ENCODE measurements around the gene TXLNG.
"Not testable (repeated sequence)": the region's sequence is repeated elsewhere in the genome, so short reads cannot be mapped to it uniquely, and the experiment has no call there.

The TXLNG gene

GRCh38 chrX:16855363-16856075 lies 69.3 kb downstream of the TXLNG start:
- peaks cover 9% of the 10 kb centered on the region in 2 donors for H3K4me1 Mint-ChIP-seq (ENCODE audit: low read depth in 2 of 2)
- DNase-seq (no peak), ATAC-seq (replicated peaks) (no peak)
- H3K4me3 Mint-ChIP-seq, result no peak overlapping the region
- H3K9me3 Mint-ChIP-seq, result no peaks in the 10 kb centered on the region
- peaks cover 62% of the 10 kb centered on the region for H3K36me3 Mint-ChIP-seq (ENCODE audit: insufficient read depth)
- H3K27me3 Mint-ChIP-seq, result no peaks in the 10 kb centered on the region
- peak overlapping the region in 1 of 2 donors; percentile 25 for H3K27ac Mint-ChIP-seq

GRCh38 chrX:16856076-16856404 lies 69.8 kb downstream of the TXLNG start:
- not testable (repeated sequence) for H3K9me3 Mint-ChIP-seq; ATAC-seq (replicated peaks); H3K4me1 Mint-ChIP-seq (ENCODE audit: low read depth in 2 of 2); DNase-seq; H3K27me3 Mint-ChIP-seq
- Mint-ChIP-seq H3K27ac (peak overlapping the region in 1 of 2 donors; percentile 25), H3K4me3 (peak overlapping the region in 1 of 2 donors; percentile 13), H3K36me3 (ENCODE audit: insufficient read depth) (peaks cover 60% of the 10 kb centered on the region)

- H3K4me3 Mint-ChIP-seq, result no peak overlapping the region
- no peaks in the 10 kb centered on the region for H3K27me3 Mint-ChIP-seq
- DNase-seq (no peak), ATAC-seq (replicated peaks) (no peak)
- H3K27ac Mint-ChIP-seq, result no peak overlapping the region
- peaks cover 58% of the 10 kb centered on the region for H3K36me3 Mint-ChIP-seq (ENCODE audit: insufficient read depth)
- peaks cover 9% of the 10 kb centered on the region in 2 donors for H3K4me1 Mint-ChIP-seq (ENCODE audit: low read depth in 2 of 2)
- no peaks in the 10 kb centered on the region for H3K9me3 Mint-ChIP-seq
Observed at GRCh38 chrX:16856744-16857143, 70.5 kb downstream of the TXLNG start.

GRCh38 chrX:16862829-16863228 lies 76.6 kb downstream of the TXLNG start:
- Mint-ChIP-seq H3K27ac (no peak overlapping the region), H3K36me3 (ENCODE audit: insufficient read depth) (peaks cover 43% of the 10 kb centered on the region)
- no peak for DNase-seq

GRCh38 chrX:16867947-16868346 lies 81.7 kb downstream of the TXLNG start:
- H3K36me3 Mint-ChIP-seq (ENCODE audit: insufficient read depth), result peaks cover 20% of the 10 kb centered on the region
- no peak overlapping the region for H3K27ac Mint-ChIP-seq
- peaks cover 18 to 22% of the 10 kb centered on the region in 2 donors for H3K4me1 Mint-ChIP-seq (ENCODE audit: low read depth in 2 of 2)

More at GRCh38 chrX:16862829-16863228, 76.6 kb downstream of the TXLNG start:
- Mint-ChIP-seq H3K9me3 (no peaks in the 10 kb centered on the region), H3K4me3 (no peak overlapping the region), H3K4me1 (ENCODE audit: low read depth in 2 of 2) (peaks cover 16% of the 10 kb centered on the region in 2 donors), H3K27me3 (no peaks in the 10 kb centered on the region)
- no peak for ATAC-seq (replicated peaks)

GRCh38 chrX:16868920-16869319 lies 82.7 kb downstream of the TXLNG start:
- ATAC-seq (replicated peaks) (no peak), DNase-seq (no peak)
- H3K36me3 Mint-ChIP-seq (ENCODE audit: insufficient read depth), result peaks cover 13% of the 10 kb centered on the region
- H3K27ac Mint-ChIP-seq, result peak overlapping the region; percentile 62 to 87
- peaks cover 13 to 22% of the 10 kb centered on the region in 2 donors for H3K4me1 Mint-ChIP-seq (ENCODE audit: low read depth in 2 of 2)
- H3K27me3 Mint-ChIP-seq, result no peaks in the 10 kb centered on the region
- H3K4me3 Mint-ChIP-seq, result peak overlapping the region; percentile 79 to 87
- H3K9me3 Mint-ChIP-seq, result no peaks in the 10 kb centered on the region

More at GRCh38 chrX:16867947-16868346, 81.7 kb downstream of the TXLNG start:
- no peaks in the 10 kb centered on the region for H3K9me3 Mint-ChIP-seq
- no peak for ATAC-seq (replicated peaks)
- H3K4me3 Mint-ChIP-seq, result peak overlapping the region; percentile 12 to 87
- no peaks in the 10 kb centered on the region for H3K27me3 Mint-ChIP-seq
- no peak for DNase-seq

GRCh38 chrX:16869393-16870094 lies 83.3 kb downstream of the TXLNG start:
- DNase-seq, result peak; percentile 17 to 42 (median 38)

GRCh38 chrX:16870095-16870861 lies 84.0 kb downstream of the TXLNG start, which contains the start of gene RBBP7:
TSS of gene RBBP7 (minus strand) at chrX:16870362. CDS start at chrX:16870053, 309 bp downstream.
- peaks cover 8% of the 10 kb centered on the region for H3K36me3 Mint-ChIP-seq (ENCODE audit: insufficient read depth)
- no peaks in the 10 kb centered on the region for H3K27me3 Mint-ChIP-seq
- no peaks in the 10 kb centered on the region for H3K9me3 Mint-ChIP-seq
- H3K27ac Mint-ChIP-seq, result peak within 1 kb of the TSS; percentile 97 to 99
- peaks cover 11 to 22% of the 10 kb centered on the region in 2 donors for H3K4me1 Mint-ChIP-seq (ENCODE audit: low read depth in 2 of 2)
- peak within 1 kb of the TSS; percentile 95 to 96 for H3K4me3 Mint-ChIP-seq
- ATAC-seq (replicated peaks) (peak; percentile 75), DNase-seq (peak; percentile 86 to 91 (median 90))

More at GRCh38 chrX:16869393-16870094, 83.3 kb downstream of the TXLNG start:
- Mint-ChIP-seq H3K27me3 (no peaks in the 10 kb centered on the region), H3K4me1 (ENCODE audit: low read depth in 2 of 2) (peaks cover 11 to 22% of the 10 kb centered on the region in 2 donors), H3K4me3 (peak overlapping the region; percentile 95 to 96), H3K9me3 (no peaks in the 10 kb centered on the region), H3K36me3 (ENCODE audit: insufficient read depth) (peaks cover 8% of the 10 kb centered on the region), H3K27ac (peak overlapping the region; percentile 97 to 99)
- ATAC-seq (replicated peaks), result peak; percentile 44

- H3K4me3 Mint-ChIP-seq, result peak overlapping the region; percentile 95 to 96
- H3K27me3 Mint-ChIP-seq, result peaks cover 0 to 2% of the 10 kb centered on the region in 2 donors
- ATAC-seq (replicated peaks) (peak; percentile 4), DNase-seq (peak in 1 of 3 experiments; percentile 1)
- peaks cover 5% of the 10 kb centered on the region for H3K36me3 Mint-ChIP-seq (ENCODE audit: insufficient read depth)
- H3K9me3 Mint-ChIP-seq, result no peaks in the 10 kb centered on the region
- peak overlapping the region; percentile 97 to 99 for H3K27ac Mint-ChIP-seq
- peaks cover 6 to 15% of the 10 kb centered on the region in 2 donors for H3K4me1 Mint-ChIP-seq (ENCODE audit: low read depth in 2 of 2)
Observed at GRCh38 chrX:16870862-16871815, 84.9 kb downstream of the TXLNG start.

GRCh38 chrX:16873106-16873505 lies 86.8 kb downstream of the TXLNG start:
- peaks cover 5% of the 10 kb centered on the region for H3K36me3 Mint-ChIP-seq (ENCODE audit: insufficient read depth)
- H3K9me3 Mint-ChIP-seq, result no peaks in the 10 kb centered on the region
- ATAC-seq (replicated peaks) (no peak), DNase-seq (no peak)
- H3K27me3 Mint-ChIP-seq, result peaks cover 0 to 4% of the 10 kb centered on the region in 2 donors
- H3K4me3 Mint-ChIP-seq, result no peak overlapping the region
- peaks cover 5 to 11% of the 10 kb centered on the region in 2 donors for H3K4me1 Mint-ChIP-seq (ENCODE audit: low read depth in 2 of 2)
- peak overlapping the region in 1 of 2 donors; percentile 38 for H3K27ac Mint-ChIP-seq

- Mint-ChIP-seq H3K36me3 (ENCODE audit: insufficient read depth) (peaks cover 5% of the 10 kb centered on the region), H3K27me3 (peaks cover 0 to 4% of the 10 kb centered on the region in 2 donors), H3K9me3 (no peaks in the 10 kb centered on the region), H3K27ac (no peak overlapping the region), H3K4me3 (no peak overlapping the region), H3K4me1 (ENCODE audit: low read depth in 2 of 2) (peaks cover 1 to 3% of the 10 kb centered on the region in 2 donors)
- DNase-seq (no peak), ATAC-seq (replicated peaks) (no peak)
Observed at GRCh38 chrX:16874458-16875095, 88.3 kb downstream of the TXLNG start.

GRCh38 chrX:16876696-16877095 lies 90.4 kb downstream of the TXLNG start:
- H3K9me3 Mint-ChIP-seq, result no peaks in the 10 kb centered on the region
- peaks cover 0 to 4% of the 10 kb centered on the region in 2 donors for H3K27me3 Mint-ChIP-seq
- no peak overlapping the region for H3K27ac Mint-ChIP-seq
- H3K4me3 Mint-ChIP-seq, result no peak overlapping the region
- H3K36me3 Mint-ChIP-seq (ENCODE audit: insufficient read depth), result no peaks in the 10 kb centered on the region
- no peak for ATAC-seq (replicated peaks)
- no peak for DNase-seq
- no peaks in the 10 kb centered on the region for H3K4me1 Mint-ChIP-seq (ENCODE audit: low read depth in 2 of 2)

Measured in effector memory CD8-positive, alpha-beta T cell (primary cell).